HepG2 (cell line): ENCODE data around the gene HABP2. TPM values are rescaled to one million over a fixed set of nuclear protein-coding genes. Genes with fewer than 3 reads are reported as not detected.

Experiments used
- ATAC-seq: fragments of 200-7000 bp; cut with Tn5 transposase; 3 replicates; pipeline ENCODE4 v1.9.1; 2020; ENCODE audit warnings: mild to moderate bottlenecking, moderate library complexity
- BruUV-seq: library from RNA; stranded (reverse); fragments of 400-500 nt; replicated peaks from 2 replicates; lab custom pipeline; 2021; lab: Mats Ljungman, UMichigan
- CTCF ChIA-PET: fragments of 300-600 bp; formaldehyde crosslinking; extraction: SDS; loops from one replicate; lab custom pipeline; 2021; ENCODE audit warnings: low total read pairs, inconsistent platforms, low intra/inter-chr PET ratio; lab: Yijun Ruan, JAX
- POLR2A ChIA-PET: fragments of 350-600 bp; sonication (Branson Sonifier 250); formaldehyde crosslinking; loops from one replicate; lab custom pipeline; 2020; ENCODE audit warnings: antibody characterized with exemption, inconsistent platforms; lab: Yijun Ruan, JAX
- DNase-seq: peaks from one replicate; pipeline ENCODE4 v3.0.0-alpha.2; 2015; ENCODE audit warnings: low spot score
- FAIRE-seq: peaks from 3 replicates; lab custom pipeline; 2011; peaks lifted over from hg19 to GRCh38; lab: Jason Lieb, UNC
- H2AFZ ChIP-seq: one replicate; pipeline ENCODE4 v1.6.1; 2011; ENCODE audit warnings: low read length, inconsistent platforms
- H3K27ac ChIP-seq: fragments of 300-600 bp; 3 replicates; pipeline ENCODE4 v1.8.0; 2011; ENCODE audit warnings: mixed run types, mild to moderate bottlenecking, mixed read lengths, low read length, inconsistent platforms; ENCODE audit not compliant: insufficient read depth; ENCODE audit errors: extremely low read length
- H3K27me3 ChIP-seq, 2 experiments: fragments of 200-600 bp in 1 of 2; 2 replicates in 1 of 2; 3 replicates in 1 of 2; pipeline versions ENCODE4 v1.6.0 to v1.8.0; 2011; ENCODE audit warnings: low read length in 2 of 2, mild to moderate bottlenecking in 2 of 2, moderate library complexity in 2 of 2, inconsistent platforms in 1 of 2; ENCODE audit not compliant: insufficient read depth in 2 of 2, control insufficient read depth in 1 of 2
- H3K36me3 ChIP-seq, 2 experiments: fragments of 200-600 bp in 1 of 2; replicated peaks in 1 of 2; 2 replicates in 1 of 2; 3 replicates in 1 of 2; pipeline versions ENCODE4 v1.5.1 to v1.8.0; 2011; ENCODE audit warnings: low read length in 2 of 2, inconsistent platforms in 1 of 2; ENCODE audit not compliant: insufficient read depth in 2 of 2, control insufficient read depth in 1 of 2
- H3K4me1 ChIP-seq: 2 replicates; pipeline ENCODE4 v1.5.1; 2012; ENCODE audit warnings: low read length, inconsistent platforms; ENCODE audit not compliant: insufficient read depth
- H3K4me2 ChIP-seq: 2 replicates; pipeline ENCODE4 v1.6.0; 2011; ENCODE audit warnings: low read depth, low read length, inconsistent platforms
- H3K4me3 ChIP-seq, 3 experiments: fragments of 200-600 bp in 1 of 3; sonication (generic), shearing (Covaris generic) in 1 of 3; replicated peaks in 1 of 3; 2 replicates each; pipeline ENCODE4 v1.5.1; 2011 to 2016; ENCODE audit warnings: low read length in 3 of 3, inconsistent platforms in 2 of 3, low read depth in 2 of 3, mild to moderate bottlenecking in 2 of 3, control low read depth in 1 of 3, mixed read lengths in 1 of 3; ENCODE audit not compliant: insufficient read depth in 1 of 3
- H3K79me2 ChIP-seq: one replicate; pipeline ENCODE4 v1.6.1; 2011; ENCODE audit warnings: low read length, inconsistent platforms; ENCODE audit not compliant: insufficient read depth
- H3K9ac ChIP-seq: 2 replicates; pipeline ENCODE4 v1.6.0; 2011; ENCODE audit warnings: mild to moderate bottlenecking, low read depth, low read length, inconsistent platforms; ENCODE audit not compliant: insufficient read depth
- H3K9me3 ChIP-seq: 2 replicates; pipeline ENCODE4 v1.5.1; 2012; ENCODE audit warnings: mild to moderate bottlenecking, low read length
- H4K20me1 ChIP-seq: 2 replicates; pipeline ENCODE4 v1.6.0; 2011; ENCODE audit warnings: inconsistent platforms, mild to moderate bottlenecking, low read length, moderate library complexity; ENCODE audit not compliant: insufficient read depth
- FOXA1 ChIP-seq, 2 experiments: fragments of 450-650 bp in 1 of 2; sonication (generic) in 1 of 2; formaldehyde crosslinking in 1 of 2; IDR thresholded peaks; 2 replicates each; pipeline versions ENCODE4 v1.4.0 to v1.6.1; 2016 to 2020; ENCODE audit warnings: missing genetic modification reagents in 1 of 2
- JDP2 ChIP-seq: sonication (generic); formaldehyde crosslinking; IDR thresholded peaks from 2 replicates; pipeline ENCODE4 v1.8.1; 2022; ENCODE audit warnings: missing genetic modification reagents, borderline replicate concordance
- KLF9 ChIP-seq: IDR thresholded peaks from 2 replicates; pipeline ENCODE4 v1.6.1; 2016; ENCODE audit warnings: low read depth
- PLRG1 ChIP-seq: fragments of 450-650 bp; conservative IDR thresholded peaks from 2 replicates; pipeline ENCODE4 v1.6.1; 2016
- ZNF17 ChIP-seq: sonication (generic); formaldehyde crosslinking; IDR thresholded peaks from 2 replicates; pipeline ENCODE4 v1.5.0; 2020; ENCODE audit warnings: mild to moderate bottlenecking, missing genetic modification reagents
- ZNF687 ChIP-seq: sonication (generic); formaldehyde crosslinking; IDR thresholded peaks from 2 replicates; pipeline ENCODE4 v1.5.1; 2020; ENCODE audit warnings: mild to moderate bottlenecking, missing genetic modification reagents, moderate library complexity
- WGBS: methylation state at CpG from one replicate; pipeline ENCODE4 v1.1.6; 2017; ENCODE audit warnings: low lambda C conversion rate; 5-methylcytosine and 5-hydroxymethylcytosine counted together
- in situ Hi-C: cut with HindIII; loops from 2 replicates; pipeline ENCODE4 v1.10.0; 2017; ENCODE audit warnings: low pct_unique_long_range_greater_than_20kb; ENCODE audit not compliant: extremely low pct_ligation_motif_present
- intact Hi-C: fragments of 100-400 bp; cut with micrococcal nuclease; formaldehyde crosslinking; loops from one replicate; pipeline ENCODE4 v1.10.0; 2022; ENCODE audit not compliant: unreplicated experiment
- polyA plus RNA-seq, 8 experiments: library from polyadenylated mRNA; depleted of rRNA in 3 of 8; stranded (reverse) in 7 of 8; unstranded in 1 of 8; fragments of >200 nt; fragmentation: Illumina TruSeq in 4 of 8; extraction: Trizol in 4 of 8; gene quantifications; 2 replicates each; pipeline versions ENCODE4 v1.2.1 to v1.2.3, GENCODE V29; 2011 to 2016; ENCODE audit warnings: low read depth in 4 of 8, missing spikeins in 1 of 8, mixed read lengths in 1 of 8; ENCODE audit not compliant: insufficient read depth in 1 of 8
- total RNA-seq, 5 experiments: library from RNA; depleted of rRNA; stranded (reverse); fragments of >200 nt; fragmentation: Illumina TruSeq; extraction: Trizol; gene quantifications; 2 replicates each; pipeline ENCODE4 v1.2.3, GENCODE V29; 2016; ENCODE audit warnings: low read depth in 1 of 5

Gene HABP2
- total and polyA plus RNA-seq, 2 of the 13 experiments (the other 11 are each of a cell fraction or from before 2014, with no cell fraction given): 0.12 to 0.13 TPM

DNA sequence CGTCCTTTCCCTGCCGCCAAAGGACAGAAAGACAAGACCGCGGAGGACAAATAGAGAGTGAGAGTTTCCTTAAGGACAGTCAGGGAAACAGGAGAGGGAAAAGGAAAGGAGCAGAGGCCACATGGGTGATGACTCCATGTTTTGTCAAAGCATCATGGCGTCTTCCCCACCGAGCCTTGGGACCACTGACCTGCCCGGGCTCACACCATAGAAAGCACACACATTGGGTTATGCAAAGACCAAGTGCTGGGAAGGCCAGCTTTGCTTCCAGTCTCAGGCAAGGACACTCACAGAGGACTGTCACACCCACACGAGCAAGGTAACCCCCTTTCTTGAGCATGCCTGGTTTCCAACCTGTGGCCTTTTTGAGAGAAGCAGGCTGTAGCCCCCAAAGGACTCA, 23.3 kb upstream of the HABP2 start:
- H3K27me3 ChIP-seq: peaks cover 1 to 10% of the 10 kb centered on the region in 2 experiments; a peak in 1 of 5 replicates
- H3K36me3 ChIP-seq: no peaks in the 10 kb centered on the region
- in situ Hi-C loops: no loop called here
- no peaks in the 10 kb centered on the region for H4K20me1 ChIP-seq
- ATAC-seq (no peak), FAIRE-seq (no peak), DNase-seq (no peak)
- H3K27ac ChIP-seq: no peak overlapping the region
- 56% methylated on average over 8 of the region's 8 CpGs for WGBS
- H3K4me3 ChIP-seq: no peak overlapping the region
- TF ChIP-seq ZNF687 (CRISPR knock-in tag): no peak
- no peak for TF ChIP-seq ZNF17 (CRISPR knock-in tag)
- TF ChIP-seq FOXA1 (IDR thresholded peaks at IDR 0.05): no peak
- no peak for TF ChIP-seq FOXA1 (CRISPR knock-in tag; IDR thresholded peaks at IDR 0.05)
- no peak for TF ChIP-seq JDP2
- no peak for TF ChIP-seq KLF9 (CRISPR knock-in tag)
- no peak for TF ChIP-seq PLRG1
- H3K9ac ChIP-seq: no peak overlapping the region
- H3K4me2 ChIP-seq: no peak overlapping the region
- H2AFZ ChIP-seq: no peak overlapping the region
- H3K9me3 ChIP-seq: no peaks in the 10 kb centered on the region
- intact Hi-C loops: no loop called here
- POLR2A ChIA-PET: no interaction called here
- BruUV-seq: no TSS peak
- no peaks in the 10 kb centered on the region for H3K4me1 ChIP-seq
- CTCF ChIA-PET: no interaction called here
- no peaks in the 10 kb centered on the region for H3K79me2 ChIP-seq
